22Rv1 (cell line): ENCODE data around the gene NPAT.

Experiments
- ZFX ChIP-seq: fragments of 450-650 bp; IDR thresholded peaks from 2 replicates; pipeline ENCODE4 v1.6.1; 2017; ENCODE audit warnings: antibody characterized with exemption, borderline replicate concordance
- TF ChIP-seq, protein P1 (sequence below): fragments of 450-650 bp; IDR thresholded peaks from 2 replicates; pipeline ENCODE4 v1.5.1; 2017; ENCODE audit warnings: mild to moderate bottlenecking

DNA sequence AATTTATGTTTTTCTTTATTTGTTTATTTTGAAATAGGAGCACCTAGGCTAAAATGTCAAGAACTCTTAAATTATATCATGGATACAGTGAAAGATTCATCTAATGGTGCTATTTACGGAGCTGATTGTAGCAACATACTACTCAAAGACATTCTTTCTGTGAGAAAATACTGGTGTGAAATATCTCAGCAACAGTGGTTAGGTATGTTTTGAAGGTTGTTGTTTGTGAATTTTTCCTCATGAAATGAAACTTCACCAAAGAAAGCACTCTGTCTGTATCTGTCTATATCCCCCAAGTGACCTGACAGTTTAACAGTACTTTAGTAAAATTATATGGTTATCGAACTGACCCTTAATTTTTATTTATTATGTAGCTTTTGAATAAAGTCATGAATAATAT is 13.2 kb upstream of the NPAT start:
- TF ChIP-seq, protein P1, sequence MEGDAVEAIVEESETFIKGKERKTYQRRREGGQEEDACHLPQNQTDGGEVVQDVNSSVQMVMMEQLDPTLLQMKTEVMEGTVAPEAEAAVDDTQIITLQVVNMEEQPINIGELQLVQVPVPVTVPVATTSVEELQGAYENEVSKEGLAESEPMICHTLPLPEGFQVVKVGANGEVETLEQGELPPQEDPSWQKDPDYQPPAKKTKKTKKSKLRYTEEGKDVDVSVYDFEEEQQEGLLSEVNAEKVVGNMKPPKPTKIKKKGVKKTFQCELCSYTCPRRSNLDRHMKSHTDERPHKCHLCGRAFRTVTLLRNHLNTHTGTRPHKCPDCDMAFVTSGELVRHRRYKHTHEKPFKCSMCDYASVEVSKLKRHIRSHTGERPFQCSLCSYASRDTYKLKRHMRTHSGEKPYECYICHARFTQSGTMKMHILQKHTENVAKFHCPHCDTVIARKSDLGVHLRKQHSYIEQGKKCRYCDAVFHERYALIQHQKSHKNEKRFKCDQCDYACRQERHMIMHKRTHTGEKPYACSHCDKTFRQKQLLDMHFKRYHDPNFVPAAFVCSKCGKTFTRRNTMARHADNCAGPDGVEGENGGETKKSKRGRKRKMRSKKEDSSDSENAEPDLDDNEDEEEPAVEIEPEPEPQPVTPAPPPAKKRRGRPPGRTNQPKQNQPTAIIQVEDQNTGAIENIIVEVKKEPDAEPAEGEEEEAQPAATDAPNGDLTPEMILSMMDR, result no peak
- no peak for TF ChIP-seq ZFX
